Measurements from ENCODE around the gene KATNB1. TPM values are rescaled to one million over a fixed set of nuclear protein-coding genes. Genes with fewer than 3 reads are reported as not detected.

KATNB1 gene
- total RNA-seq, 1 experiment from 2014 or later, result 37.7 TPM

- Histone ChIP-seq H3K4me2 (ENCODE audit: low read length) (no peak overlapping the region), H3F3A (ENCODE audit: low read length, unreplicated experiment) (no peaks in the 10 kb centered on the region), H3K9me2 (replicated peaks; ENCODE audit: low read length) (no peaks in the 10 kb centered on the region), H2AFZ (ENCODE audit: low read length) (no peak overlapping the region), H3K27ac (ENCODE audit: low read length) (no peak overlapping the region), H4K20me1 (ENCODE audit: low read length) (no peaks in the 10 kb centered on the region), H3K36me3 (ENCODE audit: low read depth, low read length) (no peaks in the 10 kb centered on the region), H3K9ac (ENCODE audit: low read length) (no peak overlapping the region), H3K9me3 (ENCODE audit: low read length) (no peaks in the 10 kb centered on the region), H3K4me1 (ENCODE audit: insufficient read depth, low read length) (no peaks in the 10 kb centered on the region), H3K27me3 (ENCODE audit: low read length) (no peaks in the 10 kb centered on the region), H3K79me2 (ENCODE audit: low read length) (no peaks in the 10 kb centered on the region), H3K4me3 (ENCODE audit: low read length) (no peak overlapping the region)
- ChIA-PET CTCF (no interaction called here), POLR2A (ENCODE audit: unreplicated experiment) (no interaction called here)
- ATAC-seq (no peak), DNase-seq (no peak)
- intact Hi-C loops (cut with micrococcal nuclease), result no loop called here
- TF ChIP-seq CTCF (conservative IDR thresholded peaks at IDR 0.05; ENCODE audit: low read depth, low read length) (no peak), EZH2 (IDR thresholded peaks at IDR 0.05; ENCODE audit: low read length, unreplicated experiment) (no peak), EZH2phosphoT487 (IDR thresholded peaks at IDR 0.05; ENCODE audit: borderline replicate concordance, low read length) (no peak)
- BruUV-seq (replicated peaks), result no TSS peak
Measured at GRCh38 chr16:57748596-57748995, 13.0 kb downstream of the KATNB1 start.

- no peak overlapping the region for H2AFZ ChIP-seq (ENCODE audit: low read length)
- H3K4me1 ChIP-seq (ENCODE audit: insufficient read depth, low read length), result no peaks in the 10 kb centered on the region
- H3K9ac ChIP-seq (ENCODE audit: low read length), result no peak overlapping the region
- no TSS peak for BruUV-seq (replicated peaks)
- no peaks in the 10 kb centered on the region for H3K36me3 ChIP-seq (ENCODE audit: low read depth, low read length)
- H3K4me2 ChIP-seq (ENCODE audit: low read length), result no peak overlapping the region
- no peak overlapping the region for H3K27ac ChIP-seq (ENCODE audit: low read length)
- no peak for DNase-seq
- no peaks in the 10 kb centered on the region for H3K9me3 ChIP-seq (ENCODE audit: low read length)
- no peaks in the 10 kb centered on the region for H3K79me2 ChIP-seq (ENCODE audit: low read length)
- no peak for ATAC-seq
- intact Hi-C loops (cut with micrococcal nuclease), result no loop called here
- H3K9me2 ChIP-seq (replicated peaks; ENCODE audit: low read length), result no peaks in the 10 kb centered on the region
- ChIA-PET POLR2A (ENCODE audit: unreplicated experiment) (no interaction called here), CTCF (no interaction called here)
- no peak for TF ChIP-seq EZH2 (IDR thresholded peaks at IDR 0.05; ENCODE audit: low read length, unreplicated experiment)
- TF ChIP-seq EZH2phosphoT487 (IDR thresholded peaks at IDR 0.05; ENCODE audit: borderline replicate concordance, low read length), result no peak
- TF ChIP-seq CTCF (conservative IDR thresholded peaks at IDR 0.05; ENCODE audit: low read depth, low read length), result no peak
- no peak overlapping the region for H3K4me3 ChIP-seq (ENCODE audit: low read length)
- no peaks in the 10 kb centered on the region for H3K27me3 ChIP-seq (ENCODE audit: low read length)
- H4K20me1 ChIP-seq (ENCODE audit: low read length), result no peaks in the 10 kb centered on the region
- no peaks in the 10 kb centered on the region for H3F3A ChIP-seq (ENCODE audit: low read length, unreplicated experiment)
Measured at GRCh38 chr16:57749101-57749692, 13.6 kb downstream of the KATNB1 start.

GRCh38 chr16:57749856-57750452 lies 14.4 kb downstream of the KATNB1 start:
- H4K20me1 ChIP-seq (ENCODE audit: low read length), result no peaks in the 10 kb centered on the region
- H3K27ac ChIP-seq (ENCODE audit: low read length), result no peak overlapping the region
- no peak overlapping the region for H3K4me2 ChIP-seq (ENCODE audit: low read length)
- no TSS peak for BruUV-seq (replicated peaks)
- no peaks in the 10 kb centered on the region for H3K36me3 ChIP-seq (ENCODE audit: low read depth, low read length)
- no peak for ATAC-seq
- no peak overlapping the region for H3K9ac ChIP-seq (ENCODE audit: low read length)
- H3K9me2 ChIP-seq (replicated peaks; ENCODE audit: low read length), result no peaks in the 10 kb centered on the region
- no peak for DNase-seq
- intact Hi-C loops (cut with micrococcal nuclease), result no loop called here
- ChIA-PET CTCF (no interaction called here), POLR2A (ENCODE audit: unreplicated experiment) (no interaction called here)
- no peaks in the 10 kb centered on the region for H3F3A ChIP-seq (ENCODE audit: low read length, unreplicated experiment)
- no peaks in the 10 kb centered on the region for H3K9me3 ChIP-seq (ENCODE audit: low read length)
- no peak overlapping the region for H2AFZ ChIP-seq (ENCODE audit: low read length)
- H3K4me1 ChIP-seq (ENCODE audit: insufficient read depth, low read length), result no peaks in the 10 kb centered on the region
- TF ChIP-seq CTCF (conservative IDR thresholded peaks at IDR 0.05; ENCODE audit: low read depth, low read length) (no peak), EZH2phosphoT487 (IDR thresholded peaks at IDR 0.05; ENCODE audit: borderline replicate concordance, low read length) (no peak), EZH2 (IDR thresholded peaks at IDR 0.05; ENCODE audit: low read length, unreplicated experiment) (no peak)
- H3K79me2 ChIP-seq (ENCODE audit: low read length), result no peaks in the 10 kb centered on the region
- H3K4me3 ChIP-seq (ENCODE audit: low read length), result no peak overlapping the region
- no peaks in the 10 kb centered on the region for H3K27me3 ChIP-seq (ENCODE audit: low read length)
